C4-2B (cell line): Measurements from ENCODE around the gene MYZAP.

Experiments
- H3K27ac ChIP-seq: fragments of 450-650 bp; 2 replicates; pipeline ENCODE4 v1.5.1; 2017
- ZFX ChIP-seq: fragments of 450-650 bp; IDR thresholded peaks from 2 replicates; pipeline ENCODE4 v1.6.1; 2017
- TF ChIP-seq, protein P1 (sequence below): fragments of 450-650 bp; conservative IDR thresholded peaks from 2 replicates; pipeline ENCODE4 v1.5.1; 2017; ENCODE audit warnings: mild to moderate bottlenecking

MYZAP gene

DNA sequence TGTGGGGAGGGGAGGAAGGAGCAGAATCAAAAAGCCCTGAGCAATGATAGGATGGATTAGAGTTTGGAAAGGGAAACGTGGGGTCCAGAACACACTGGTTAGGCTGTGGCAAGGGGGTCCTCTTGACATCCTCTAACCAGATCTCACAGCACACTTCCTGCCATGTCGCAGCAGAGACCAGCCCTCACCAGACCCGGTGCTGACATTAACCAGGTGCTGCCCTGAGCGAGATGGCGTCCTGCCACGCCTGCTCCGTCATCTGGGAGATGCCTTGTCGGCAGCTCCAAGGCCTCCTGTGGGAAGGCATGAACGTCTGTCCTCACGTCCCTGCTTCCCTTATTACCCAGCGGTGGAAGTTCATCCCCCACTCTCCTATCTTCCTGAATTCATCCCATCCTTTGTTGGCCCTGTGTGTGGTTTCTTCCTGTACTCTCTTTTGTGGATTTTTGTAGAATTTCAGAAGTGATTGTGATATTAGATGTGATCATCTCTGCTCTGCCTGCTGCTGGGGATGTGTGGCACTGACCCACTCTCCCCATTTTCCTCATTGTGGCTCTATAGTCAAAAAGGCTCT is 29.4 kb upstream of the MYZAP start:
- H3K27ac ChIP-seq = no peak overlapping the region
- TF ChIP-seq ZFX = no peak
- TF ChIP-seq, protein P1, sequence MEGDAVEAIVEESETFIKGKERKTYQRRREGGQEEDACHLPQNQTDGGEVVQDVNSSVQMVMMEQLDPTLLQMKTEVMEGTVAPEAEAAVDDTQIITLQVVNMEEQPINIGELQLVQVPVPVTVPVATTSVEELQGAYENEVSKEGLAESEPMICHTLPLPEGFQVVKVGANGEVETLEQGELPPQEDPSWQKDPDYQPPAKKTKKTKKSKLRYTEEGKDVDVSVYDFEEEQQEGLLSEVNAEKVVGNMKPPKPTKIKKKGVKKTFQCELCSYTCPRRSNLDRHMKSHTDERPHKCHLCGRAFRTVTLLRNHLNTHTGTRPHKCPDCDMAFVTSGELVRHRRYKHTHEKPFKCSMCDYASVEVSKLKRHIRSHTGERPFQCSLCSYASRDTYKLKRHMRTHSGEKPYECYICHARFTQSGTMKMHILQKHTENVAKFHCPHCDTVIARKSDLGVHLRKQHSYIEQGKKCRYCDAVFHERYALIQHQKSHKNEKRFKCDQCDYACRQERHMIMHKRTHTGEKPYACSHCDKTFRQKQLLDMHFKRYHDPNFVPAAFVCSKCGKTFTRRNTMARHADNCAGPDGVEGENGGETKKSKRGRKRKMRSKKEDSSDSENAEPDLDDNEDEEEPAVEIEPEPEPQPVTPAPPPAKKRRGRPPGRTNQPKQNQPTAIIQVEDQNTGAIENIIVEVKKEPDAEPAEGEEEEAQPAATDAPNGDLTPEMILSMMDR = no peak

DNA sequence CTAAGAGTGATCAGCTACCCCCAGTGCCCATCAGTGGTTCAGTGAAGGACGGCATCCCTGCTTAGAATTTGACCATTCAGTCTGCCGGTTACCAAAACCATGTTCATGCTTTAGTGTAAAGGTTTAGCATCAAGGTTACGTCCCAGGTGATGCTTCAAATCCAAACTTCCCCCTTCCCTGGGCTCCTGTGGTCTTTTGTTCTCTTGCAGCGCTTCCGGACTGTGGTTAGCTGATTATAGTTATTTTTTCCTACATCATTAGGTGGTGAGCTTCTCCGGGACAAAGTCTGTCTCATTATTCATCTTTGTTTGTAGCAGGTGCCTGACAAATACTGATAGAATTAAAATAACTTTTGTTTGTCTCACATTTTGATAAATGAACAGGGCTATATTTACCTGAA is 28.3 kb upstream of the MYZAP start:
- TF ChIP-seq ZFX = no peak
- TF ChIP-seq, protein P1 = no peak
- no peak overlapping the region for H3K27ac ChIP-seq

DNA sequence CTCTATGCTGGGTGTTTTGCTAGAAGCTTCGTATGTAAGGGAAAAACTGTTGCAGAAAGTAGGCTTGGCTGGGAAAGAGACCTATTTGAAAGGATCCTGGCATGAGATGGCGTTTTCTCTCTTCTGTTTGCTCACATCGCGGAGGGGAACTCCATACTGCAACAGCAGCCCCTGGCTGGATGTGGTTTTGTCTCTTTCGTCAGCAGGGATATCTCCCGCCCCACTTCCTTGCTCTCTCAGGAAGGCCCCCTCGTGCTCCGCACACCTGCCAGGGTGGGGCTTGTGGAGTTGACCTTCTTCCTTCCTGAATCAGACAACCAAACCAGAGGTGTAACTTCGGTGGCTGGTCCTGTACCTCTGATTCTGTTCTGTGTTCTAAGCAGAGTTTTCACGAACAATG is 26.4 kb upstream of the MYZAP start:
- no peak for TF ChIP-seq ZFX
- TF ChIP-seq, protein P1 = no peak
- no peak overlapping the region for H3K27ac ChIP-seq

DNA sequence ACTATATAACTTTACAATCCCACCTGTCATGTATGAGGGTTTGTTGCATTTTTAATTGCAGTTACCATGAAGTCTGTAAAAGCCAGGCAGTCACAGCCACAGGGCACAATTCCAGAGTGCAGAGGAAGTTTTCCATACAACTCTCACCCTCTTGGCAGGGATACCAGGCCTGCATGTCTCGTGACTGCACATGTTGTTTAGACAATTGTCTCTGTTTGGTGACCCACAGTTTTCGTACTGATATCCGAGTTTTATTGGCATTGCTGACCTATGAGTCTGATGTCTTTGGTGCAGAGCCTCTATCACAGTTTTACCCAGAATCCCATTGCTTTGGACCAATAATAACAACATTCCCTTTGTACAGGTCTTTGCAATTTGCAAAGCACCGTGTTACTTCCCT is 24.9 kb upstream of the MYZAP start:
- no peak for TF ChIP-seq ZFX
- TF ChIP-seq, protein P1 = no peak
- no peak overlapping the region for H3K27ac ChIP-seq

DNA sequence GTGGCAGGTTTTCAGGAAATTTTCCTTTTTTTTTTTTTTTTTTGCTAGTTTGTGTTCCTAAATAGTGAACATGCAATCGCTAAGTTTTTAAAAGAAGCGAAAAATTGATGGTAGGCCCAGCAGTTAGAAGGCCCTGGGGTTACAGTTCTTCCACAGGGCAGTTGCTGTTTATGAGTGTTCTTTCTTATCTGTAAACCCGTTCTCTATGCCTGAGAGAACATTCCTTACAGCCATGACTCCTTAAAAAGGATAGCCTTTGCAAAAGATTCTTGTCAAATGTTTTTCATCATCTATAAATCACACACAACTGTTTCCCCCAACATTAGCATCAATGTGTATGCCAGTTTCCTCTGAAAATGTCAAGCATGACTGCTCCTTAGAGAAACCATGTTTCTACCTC is 23.8 kb upstream of the MYZAP start:
- TF ChIP-seq ZFX = no peak
- TF ChIP-seq, protein P1 = no peak
- H3K27ac ChIP-seq = no peak overlapping the region

DNA sequence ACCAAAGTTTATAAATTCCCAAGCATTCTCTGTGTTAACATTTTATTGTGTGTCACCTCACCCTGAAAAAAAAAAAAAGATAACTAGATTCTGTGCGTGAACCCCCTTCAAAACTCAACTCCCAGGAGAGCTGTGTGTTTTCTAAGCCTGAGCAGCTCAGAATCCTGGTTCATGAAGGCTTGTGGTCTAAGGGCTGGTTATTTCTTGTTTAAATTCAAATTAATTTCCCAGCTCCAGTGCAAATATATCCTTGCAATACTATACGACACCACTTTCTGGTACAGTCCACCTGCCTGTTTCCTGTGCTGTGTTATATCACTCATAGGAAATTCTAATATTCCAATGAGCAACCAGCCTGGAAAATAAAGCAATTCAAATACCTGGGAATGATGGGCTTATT is 23.4 kb upstream of the MYZAP start:
- TF ChIP-seq, protein P1 = no peak
- TF ChIP-seq ZFX = no peak
- no peak overlapping the region for H3K27ac ChIP-seq

DNA sequence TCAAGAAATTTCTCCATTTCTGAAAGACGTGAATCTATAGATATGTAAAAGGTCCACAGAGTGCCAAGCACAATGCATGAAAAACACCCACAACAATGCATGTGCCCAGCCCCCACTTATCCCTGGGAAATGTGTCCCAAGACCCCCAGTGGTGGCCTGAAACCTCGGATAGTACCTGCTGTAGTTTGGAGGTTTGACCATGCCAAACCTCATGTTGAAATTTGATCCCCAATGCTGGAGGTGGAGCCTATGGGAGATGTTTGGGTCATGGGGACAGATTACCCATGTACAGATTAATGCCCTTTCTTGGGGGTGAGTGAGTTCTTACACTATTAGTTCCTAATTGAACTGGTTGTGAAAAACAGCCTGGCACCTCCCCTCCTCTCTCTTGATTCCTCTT is 21.4 kb upstream of the MYZAP start:
- TF ChIP-seq, protein P1 = no peak
- no peak for TF ChIP-seq ZFX
- no peak overlapping the region for H3K27ac ChIP-seq
